ENCODE data around the gene LYRM1. TPM values are rescaled to one million over a fixed set of nuclear protein-coding genes. Genes with fewer than 3 reads are reported as not detected.

Gene LYRM1
- total and polyA plus RNA-seq, 2 experiments from 2014 or later: 18.7 to 24.8 TPM

DNA sequence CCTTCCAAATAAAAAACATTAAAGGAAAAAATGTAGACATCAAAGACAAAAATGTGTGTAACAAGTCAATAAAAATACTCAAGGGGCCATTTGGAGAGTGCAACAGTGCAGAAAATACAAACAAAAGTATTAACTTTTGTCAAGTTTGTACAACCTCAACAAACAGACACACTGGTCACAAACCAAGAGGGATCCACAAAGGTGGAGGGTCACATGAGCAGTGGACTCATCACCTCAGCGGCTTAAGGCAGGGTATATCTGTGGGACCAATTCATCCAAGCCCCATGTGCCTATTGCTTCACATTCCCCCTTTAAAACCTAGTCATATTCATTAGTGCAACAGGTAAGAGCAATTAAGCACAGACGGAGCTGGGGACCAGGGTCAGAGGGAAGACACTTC lies 45.6 kb upstream of the LYRM1 start:
- Histone ChIP-seq H3K27ac (ENCODE audit: low read depth) (no peak overlapping the region), H3K4me1 (ENCODE audit: insufficient read depth) (peaks cover 27% of the 10 kb centered on the region), H3K79me2 (replicated peaks; ENCODE audit: insufficient read depth) (0 out of 2 replicates have a peak, but pooled peaks cover 8% of the 10 kb centered on the region), H3K9me2 (ENCODE audit: insufficient read depth) (no peaks in the 10 kb centered on the region), H2AFZ (no peak overlapping the region), H3F3A (replicated peaks; ENCODE audit: low read depth) (no peaks in the 10 kb centered on the region), H3K4me3 (no peak overlapping the region), H4K20me1 (replicated peaks; ENCODE audit: insufficient read depth) (no peaks in the 10 kb centered on the region; the same call in 1 of the 2 replicates), H3K36me3 (ENCODE audit: insufficient read depth) (no peaks in the 10 kb centered on the region; the same call in 1 of the 2 replicates), H3K27me3 (ENCODE audit: insufficient read depth) (no peaks in the 10 kb centered on the region), H3K4me2 (no peak overlapping the region)
- Mint-ChIP-seq H3K4me3 (no peak overlapping the region), H3K27ac (no peak overlapping the region), H3K9me3 (no peaks in the 10 kb centered on the region), H3K27me3 (ENCODE audit: insufficient read depth, low read depth, poor library complexity) (peaks cover 5% of the 10 kb centered on the region), H3K36me3 (ENCODE audit: low read depth) (peaks cover 9% of the 10 kb centered on the region; the same call in 2 of the 3 replicates), H3K4me1 (peaks cover 23% of the 10 kb centered on the region)
- ATAC-seq (no peak), DNase-seq (ENCODE audit: low spot score) (no peak)
- TF ChIP-seq, protein P1, sequence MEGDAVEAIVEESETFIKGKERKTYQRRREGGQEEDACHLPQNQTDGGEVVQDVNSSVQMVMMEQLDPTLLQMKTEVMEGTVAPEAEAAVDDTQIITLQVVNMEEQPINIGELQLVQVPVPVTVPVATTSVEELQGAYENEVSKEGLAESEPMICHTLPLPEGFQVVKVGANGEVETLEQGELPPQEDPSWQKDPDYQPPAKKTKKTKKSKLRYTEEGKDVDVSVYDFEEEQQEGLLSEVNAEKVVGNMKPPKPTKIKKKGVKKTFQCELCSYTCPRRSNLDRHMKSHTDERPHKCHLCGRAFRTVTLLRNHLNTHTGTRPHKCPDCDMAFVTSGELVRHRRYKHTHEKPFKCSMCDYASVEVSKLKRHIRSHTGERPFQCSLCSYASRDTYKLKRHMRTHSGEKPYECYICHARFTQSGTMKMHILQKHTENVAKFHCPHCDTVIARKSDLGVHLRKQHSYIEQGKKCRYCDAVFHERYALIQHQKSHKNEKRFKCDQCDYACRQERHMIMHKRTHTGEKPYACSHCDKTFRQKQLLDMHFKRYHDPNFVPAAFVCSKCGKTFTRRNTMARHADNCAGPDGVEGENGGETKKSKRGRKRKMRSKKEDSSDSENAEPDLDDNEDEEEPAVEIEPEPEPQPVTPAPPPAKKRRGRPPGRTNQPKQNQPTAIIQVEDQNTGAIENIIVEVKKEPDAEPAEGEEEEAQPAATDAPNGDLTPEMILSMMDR (conservative IDR thresholded peaks at IDR 0.05; ENCODE audit: low read depth in 2 of 2): no peak
- TF ChIP-seq EZH2 (IDR thresholded peaks at IDR 0.05; ENCODE audit: low read depth, unreplicated experiment): no peak
- TF ChIP-seq JUNB (IDR thresholded peaks at IDR 0.05; ENCODE audit: unreplicated experiment): no peak
- TF ChIP-seq ZNF114 (CRISPR knock-in tag; IDR thresholded peaks at IDR 0.05): no peak
- TF ChIP-seq STAT1 (IDR thresholded peaks at IDR 0.05; ENCODE audit: unreplicated experiment): no peak
- TF ChIP-seq, protein P2, sequence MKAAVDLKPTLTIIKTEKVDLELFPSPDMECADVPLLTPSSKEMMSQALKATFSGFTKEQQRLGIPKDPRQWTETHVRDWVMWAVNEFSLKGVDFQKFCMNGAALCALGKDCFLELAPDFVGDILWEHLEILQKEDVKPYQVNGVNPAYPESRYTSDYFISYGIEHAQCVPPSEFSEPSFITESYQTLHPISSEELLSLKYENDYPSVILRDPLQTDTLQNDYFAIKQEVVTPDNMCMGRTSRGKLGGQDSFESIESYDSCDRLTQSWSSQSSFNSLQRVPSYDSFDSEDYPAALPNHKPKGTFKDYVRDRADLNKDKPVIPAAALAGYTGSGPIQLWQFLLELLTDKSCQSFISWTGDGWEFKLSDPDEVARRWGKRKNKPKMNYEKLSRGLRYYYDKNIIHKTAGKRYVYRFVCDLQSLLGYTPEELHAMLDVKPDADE (IDR thresholded peaks at IDR 0.05): no peak
- no peak for TF ChIP-seq ZNF331 (CRISPR knock-in tag; IDR thresholded peaks at IDR 0.05; ENCODE audit: low read depth)
- TF ChIP-seq, protein P3, sequence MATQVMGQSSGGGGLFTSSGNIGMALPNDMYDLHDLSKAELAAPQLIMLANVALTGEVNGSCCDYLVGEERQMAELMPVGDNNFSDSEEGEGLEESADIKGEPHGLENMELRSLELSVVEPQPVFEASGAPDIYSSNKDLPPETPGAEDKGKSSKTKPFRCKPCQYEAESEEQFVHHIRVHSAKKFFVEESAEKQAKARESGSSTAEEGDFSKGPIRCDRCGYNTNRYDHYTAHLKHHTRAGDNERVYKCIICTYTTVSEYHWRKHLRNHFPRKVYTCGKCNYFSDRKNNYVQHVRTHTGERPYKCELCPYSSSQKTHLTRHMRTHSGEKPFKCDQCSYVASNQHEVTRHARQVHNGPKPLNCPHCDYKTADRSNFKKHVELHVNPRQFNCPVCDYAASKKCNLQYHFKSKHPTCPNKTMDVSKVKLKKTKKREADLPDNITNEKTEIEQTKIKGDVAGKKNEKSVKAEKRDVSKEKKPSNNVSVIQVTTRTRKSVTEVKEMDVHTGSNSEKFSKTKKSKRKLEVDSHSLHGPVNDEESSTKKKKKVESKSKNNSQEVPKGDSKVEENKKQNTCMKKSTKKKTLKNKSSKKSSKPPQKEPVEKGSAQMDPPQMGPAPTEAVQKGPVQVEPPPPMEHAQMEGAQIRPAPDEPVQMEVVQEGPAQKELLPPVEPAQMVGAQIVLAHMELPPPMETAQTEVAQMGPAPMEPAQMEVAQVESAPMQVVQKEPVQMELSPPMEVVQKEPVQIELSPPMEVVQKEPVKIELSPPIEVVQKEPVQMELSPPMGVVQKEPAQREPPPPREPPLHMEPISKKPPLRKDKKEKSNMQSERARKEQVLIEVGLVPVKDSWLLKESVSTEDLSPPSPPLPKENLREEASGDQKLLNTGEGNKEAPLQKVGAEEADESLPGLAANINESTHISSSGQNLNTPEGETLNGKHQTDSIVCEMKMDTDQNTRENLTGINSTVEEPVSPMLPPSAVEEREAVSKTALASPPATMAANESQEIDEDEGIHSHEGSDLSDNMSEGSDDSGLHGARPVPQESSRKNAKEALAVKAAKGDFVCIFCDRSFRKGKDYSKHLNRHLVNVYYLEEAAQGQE (IDR thresholded peaks at IDR 0.05; ENCODE audit: unreplicated experiment): no peak
- no peak for TF ChIP-seq POLR2AphosphoS5 (IDR thresholded peaks at IDR 0.05; ENCODE audit: low read depth)
- no peak for TF ChIP-seq CREB1 (CRISPR knock-in tag; IDR thresholded peaks at IDR 0.05; ENCODE audit: low read depth)
- TF ChIP-seq, protein P4, sequence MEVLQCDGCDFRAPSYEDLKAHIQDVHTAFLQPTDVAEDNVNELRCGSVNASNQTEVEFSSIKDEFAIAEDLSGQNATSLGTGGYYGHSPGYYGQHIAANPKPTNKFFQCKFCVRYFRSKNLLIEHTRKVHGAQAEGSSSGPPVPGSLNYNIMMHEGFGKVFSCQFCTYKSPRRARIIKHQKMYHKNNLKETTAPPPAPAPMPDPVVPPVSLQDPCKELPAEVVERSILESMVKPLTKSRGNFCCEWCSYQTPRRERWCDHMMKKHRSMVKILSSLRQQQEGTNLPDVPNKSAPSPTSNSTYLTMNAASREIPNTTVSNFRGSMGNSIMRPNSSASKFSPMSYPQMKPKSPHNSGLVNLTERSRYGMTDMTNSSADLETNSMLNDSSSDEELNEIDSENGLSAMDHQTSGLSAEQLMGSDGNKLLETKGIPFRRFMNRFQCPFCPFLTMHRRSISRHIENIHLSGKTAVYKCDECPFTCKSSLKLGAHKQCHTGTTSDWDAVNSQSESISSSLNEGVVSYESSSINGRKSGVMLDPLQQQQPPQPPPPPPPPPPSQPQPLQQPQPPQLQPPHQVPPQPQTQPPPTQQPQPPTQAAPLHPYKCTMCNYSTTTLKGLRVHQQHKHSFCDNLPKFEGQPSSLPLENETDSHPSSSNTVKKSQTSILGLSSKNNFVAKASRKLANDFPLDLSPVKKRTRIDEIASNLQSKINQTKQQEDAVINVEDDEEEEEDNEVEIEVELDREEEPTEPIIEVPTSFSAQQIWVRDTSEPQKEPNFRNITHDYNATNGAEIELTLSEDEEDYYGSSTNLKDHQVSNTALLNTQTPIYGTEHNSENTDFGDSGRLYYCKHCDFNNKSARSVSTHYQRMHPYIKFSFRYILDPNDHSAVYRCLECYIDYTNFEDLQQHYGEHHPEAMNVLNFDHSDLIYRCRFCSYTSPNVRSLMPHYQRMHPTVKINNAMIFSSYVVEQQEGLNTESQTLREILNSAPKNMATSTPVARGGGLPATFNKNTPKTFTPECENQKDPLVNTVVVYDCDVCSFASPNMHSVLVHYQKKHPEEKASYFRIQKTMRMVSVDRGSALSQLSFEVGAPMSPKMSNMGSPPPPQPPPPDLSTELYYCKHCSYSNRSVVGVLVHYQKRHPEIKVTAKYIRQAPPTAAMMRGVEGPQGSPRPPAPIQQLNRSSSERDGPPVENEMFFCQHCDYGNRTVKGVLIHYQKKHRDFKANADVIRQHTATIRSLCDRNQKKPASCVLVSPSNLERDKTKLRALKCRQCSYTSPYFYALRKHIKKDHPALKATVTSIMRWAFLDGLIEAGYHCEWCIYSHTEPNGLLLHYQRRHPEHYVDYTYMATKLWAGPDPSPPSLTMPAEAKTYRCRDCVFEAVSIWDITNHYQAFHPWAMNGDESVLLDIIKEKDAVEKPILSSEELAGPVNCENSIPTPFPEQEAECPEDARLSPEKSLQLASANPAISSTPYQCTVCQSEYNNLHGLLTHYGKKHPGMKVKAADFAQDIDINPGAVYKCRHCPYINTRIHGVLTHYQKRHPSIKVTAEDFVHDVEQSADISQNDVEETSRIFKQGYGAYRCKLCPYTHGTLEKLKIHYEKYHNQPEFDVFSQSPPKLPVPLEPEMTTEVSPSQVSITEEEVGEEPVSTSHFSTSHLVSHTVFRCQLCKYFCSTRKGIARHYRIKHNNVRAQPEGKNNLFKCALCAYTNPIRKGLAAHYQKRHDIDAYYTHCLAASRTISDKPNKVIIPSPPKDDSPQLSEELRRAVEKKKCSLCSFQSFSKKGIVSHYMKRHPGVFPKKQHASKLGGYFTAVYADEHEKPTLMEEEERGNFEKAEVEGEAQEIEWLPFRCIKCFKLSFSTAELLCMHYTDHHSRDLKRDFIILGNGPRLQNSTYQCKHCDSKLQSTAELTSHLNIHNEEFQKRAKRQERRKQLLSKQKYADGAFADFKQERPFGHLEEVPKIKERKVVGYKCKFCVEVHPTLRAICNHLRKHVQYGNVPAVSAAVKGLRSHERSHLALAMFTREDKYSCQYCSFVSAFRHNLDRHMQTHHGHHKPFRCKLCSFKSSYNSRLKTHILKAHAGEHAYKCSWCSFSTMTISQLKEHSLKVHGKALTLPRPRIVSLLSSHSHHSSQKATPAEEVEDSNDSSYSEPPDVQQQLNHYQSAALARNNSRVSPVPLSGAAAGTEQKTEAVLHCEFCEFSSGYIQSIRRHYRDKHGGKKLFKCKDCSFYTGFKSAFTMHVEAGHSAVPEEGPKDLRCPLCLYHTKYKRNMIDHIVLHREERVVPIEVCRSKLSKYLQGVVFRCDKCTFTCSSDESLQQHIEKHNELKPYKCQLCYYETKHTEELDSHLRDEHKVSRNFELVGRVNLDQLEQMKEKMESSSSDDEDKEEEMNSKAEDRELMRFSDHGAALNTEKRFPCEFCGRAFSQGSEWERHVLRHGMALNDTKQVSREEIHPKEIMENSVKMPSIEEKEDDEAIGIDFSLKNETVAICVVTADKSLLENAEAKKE (CRISPR knock-in tag; IDR thresholded peaks at IDR 0.05): no peak
- TF ChIP-seq EZH2phosphoT487 (IDR thresholded peaks at IDR 0.05; ENCODE audit: unreplicated experiment): no peak
- TF ChIP-seq NANOG (IDR thresholded peaks at IDR 0.05; ENCODE audit: borderline replicate concordance): no peak
